ENCODE measurements around the gene POMT2. TPM values are rescaled to one million over a fixed set of nuclear protein-coding genes. Genes with fewer than 3 reads are reported as not detected.

POMT2 gene
- total and polyA plus RNA-seq, 4 experiments from 2014 or later, result 0.86 to 15.2 (median 7.1) TPM

DNA sequence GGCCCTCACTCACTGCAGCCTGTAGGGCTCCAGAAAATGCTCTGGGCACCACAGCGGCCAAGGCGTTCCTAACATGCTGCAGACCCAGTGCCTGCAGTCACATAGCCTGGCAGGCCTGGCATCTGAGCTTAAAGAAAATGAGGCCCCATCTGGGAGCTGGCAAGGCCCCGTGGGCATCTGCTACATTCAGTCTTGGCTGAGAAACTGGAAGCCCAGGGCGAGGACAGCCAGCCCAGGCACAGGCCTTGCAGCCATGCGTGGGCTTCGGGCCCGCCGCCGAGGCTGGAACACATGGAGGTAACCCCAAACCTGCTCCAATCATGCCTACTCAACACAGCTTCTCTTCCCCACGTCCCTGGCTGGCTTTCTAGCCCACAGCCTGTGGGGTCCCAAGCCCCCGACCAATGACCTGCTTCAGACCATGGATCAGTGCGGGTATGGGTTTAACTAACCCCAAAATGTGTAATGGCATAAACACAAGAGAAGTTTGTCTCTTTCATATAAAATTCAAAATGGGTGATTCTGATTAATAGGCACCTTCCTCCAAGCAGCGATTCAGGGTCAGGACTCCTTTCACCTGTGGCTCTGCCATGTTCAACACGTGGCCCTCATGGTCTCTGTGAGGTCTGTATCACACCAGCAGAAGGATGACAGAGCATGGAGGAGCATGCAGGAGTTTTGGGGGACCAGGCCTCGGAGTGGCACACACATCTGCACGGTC lies 56.1 kb downstream of the POMT2 start:
- no peak overlapping the region for H3K4me3 Mint-ChIP-seq
- ChIA-PET CTCF (ENCODE audit: partially characterized antibody) (no interaction called here), POLR2A (ENCODE audit: partially characterized antibody) (no interaction called here)
- no peak overlapping the region for H3K27ac Mint-ChIP-seq
- no peak overlapping the region for H3K27ac ChIP-seq (ENCODE audit: low read depth, low read length)
- H3K9me3 Mint-ChIP-seq, result peaks cover 0 to 7% (median under 1%) of the 10 kb centered on the region in 8 donors
- H3K9me3 ChIP-seq (ENCODE audit: control insufficient read depth in 1 of 2, low read length in 2 of 2), result no peaks in the 10 kb centered on the region
- peaks cover 19 to 26% of the 10 kb centered on the region in 2 donors for H3K27me3 Mint-ChIP-seq
- no peaks in the 10 kb centered on the region for H3K27me3 ChIP-seq (ENCODE audit: insufficient read depth, low read length)
- no peaks in the 10 kb centered on the region for H3K36me3 ChIP-seq (ENCODE audit: insufficient read depth, low read length)
- no peak overlapping the region for H3K4me3 ChIP-seq (ENCODE audit: low read length in 2 of 2)
- H3K4me1 Mint-ChIP-seq, result peaks cover 0 to 5% (median 1%) of the 10 kb centered on the region in 4 donors
- DNase-seq, result no peak
- intact Hi-C loops (cut with micrococcal nuclease), result no loop called here
- no peaks in the 10 kb centered on the region for H3K4me1 ChIP-seq (ENCODE audit: insufficient read depth, low read length)
- H3K36me3 Mint-ChIP-seq, result no peaks in the 10 kb centered on the region

DNA sequence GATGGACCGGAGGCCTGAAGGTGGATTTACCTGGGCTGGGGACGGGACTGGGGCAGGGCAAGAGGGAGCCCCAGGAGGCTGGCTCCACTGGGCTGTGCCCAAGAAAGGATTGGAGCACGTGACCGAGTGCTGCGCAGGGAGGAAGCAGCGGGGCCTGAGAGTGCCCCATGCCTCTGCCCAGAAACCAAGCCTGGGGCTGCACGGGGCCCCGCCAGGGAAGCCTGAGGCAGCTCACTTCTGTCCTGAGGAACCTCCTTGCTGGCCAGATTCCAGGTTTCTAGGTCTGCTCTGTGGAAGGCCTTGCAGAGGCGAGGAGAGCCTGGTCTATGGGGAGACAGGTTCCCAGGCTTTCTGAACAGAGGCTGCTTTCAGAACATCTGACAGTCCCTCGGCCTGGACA lies 60.1 kb downstream of the POMT2 start:
- H3K4me1 Mint-ChIP-seq, result no peaks in the 10 kb centered on the region
- Histone ChIP-seq H3K4me3 (ENCODE audit: low read length in 2 of 2) (no peak overlapping the region), H3K9me3 (ENCODE audit: control insufficient read depth in 1 of 2, low read length in 2 of 2) (no peaks in the 10 kb centered on the region), H3K27me3 (ENCODE audit: insufficient read depth, low read length) (no peaks in the 10 kb centered on the region), H3K36me3 (ENCODE audit: insufficient read depth, low read length) (no peaks in the 10 kb centered on the region), H3K27ac (ENCODE audit: low read depth, low read length) (no peak overlapping the region), H3K4me1 (ENCODE audit: insufficient read depth, low read length) (no peaks in the 10 kb centered on the region)
- H3K27me3 Mint-ChIP-seq, result peaks cover 6 to 21% of the 10 kb centered on the region in 2 donors
- ChIA-PET CTCF (ENCODE audit: partially characterized antibody) (no interaction called here), POLR2A (ENCODE audit: partially characterized antibody) (no interaction called here)
- no peaks in the 10 kb centered on the region for H3K9me3 Mint-ChIP-seq
- intact Hi-C loops (cut with micrococcal nuclease), result no loop called here
- no peak for DNase-seq
- no peaks in the 10 kb centered on the region for H3K36me3 Mint-ChIP-seq
- H3K4me3 Mint-ChIP-seq, result no peak overlapping the region
- no peak overlapping the region for H3K27ac Mint-ChIP-seq

DNA sequence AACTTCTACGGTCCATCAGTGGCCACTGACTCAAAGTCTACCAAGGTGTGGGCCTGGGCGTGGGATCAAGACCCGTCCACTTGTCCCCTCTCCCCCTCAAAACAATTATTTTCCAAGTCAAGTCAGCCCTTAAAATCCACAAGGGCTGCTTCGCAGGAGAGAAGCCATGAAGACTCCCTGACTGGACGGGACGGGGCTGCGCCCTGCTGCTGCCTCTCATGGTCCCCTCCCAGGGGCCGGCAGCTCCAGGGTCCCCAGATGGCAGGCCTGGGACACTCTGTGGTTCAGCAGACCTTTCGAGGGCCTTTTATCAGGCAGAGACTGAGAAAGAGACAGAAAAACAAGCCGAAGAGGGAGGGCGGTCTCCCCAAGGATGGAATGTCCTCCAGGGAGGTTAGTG lies 60.5 kb downstream of the POMT2 start:
- Histone ChIP-seq H3K36me3 (ENCODE audit: insufficient read depth, low read length) (no peaks in the 10 kb centered on the region), H3K4me1 (ENCODE audit: insufficient read depth, low read length) (no peaks in the 10 kb centered on the region), H3K4me3 (ENCODE audit: low read length in 2 of 2) (no peak overlapping the region), H3K27ac (ENCODE audit: low read depth, low read length) (no peak overlapping the region), H3K27me3 (ENCODE audit: insufficient read depth, low read length) (no peaks in the 10 kb centered on the region), H3K9me3 (ENCODE audit: control insufficient read depth in 1 of 2, low read length in 2 of 2) (no peaks in the 10 kb centered on the region)
- peaks cover 6 to 23% of the 10 kb centered on the region in 2 donors for H3K27me3 Mint-ChIP-seq
- no peaks in the 10 kb centered on the region for H3K9me3 Mint-ChIP-seq
- H3K27ac Mint-ChIP-seq, result no peak overlapping the region
- ChIA-PET POLR2A (ENCODE audit: partially characterized antibody) (no interaction called here), CTCF (ENCODE audit: partially characterized antibody) (no interaction called here)
- intact Hi-C loops (cut with micrococcal nuclease), result no loop called here
- DNase-seq, result no peak
- no peaks in the 10 kb centered on the region for H3K36me3 Mint-ChIP-seq
- no peak overlapping the region for H3K4me3 Mint-ChIP-seq
- H3K4me1 Mint-ChIP-seq, result no peaks in the 10 kb centered on the region

- POLR2A ChIA-PET (ENCODE audit: partially characterized antibody), result no interaction called here
- H3K4me3 ChIP-seq (ENCODE audit: low read length in 2 of 2), result no peak overlapping the region
- Mint-ChIP-seq H3K9me3 (no peaks in the 10 kb centered on the region), H3K4me1 (no peaks in the 10 kb centered on the region), H3K4me3 (no peak overlapping the region), H3K27ac (no peak overlapping the region), H3K36me3 (no peaks in the 10 kb centered on the region), H3K27me3 (peaks cover 6 to 22% of the 10 kb centered on the region in 2 donors)
- no peaks in the 10 kb centered on the region for H3K9me3 ChIP-seq (ENCODE audit: control insufficient read depth in 1 of 2, low read length in 2 of 2)
- intact Hi-C loops (cut with micrococcal nuclease), result no loop called here
- no peaks in the 10 kb centered on the region for H3K36me3 ChIP-seq (ENCODE audit: insufficient read depth, low read length)
- DNase-seq, result no peak
- no peak overlapping the region for H3K27ac ChIP-seq (ENCODE audit: low read depth, low read length)
- CTCF ChIA-PET (ENCODE audit: partially characterized antibody), result no interaction called here
- H3K27me3 ChIP-seq (ENCODE audit: insufficient read depth, low read length), result no peaks in the 10 kb centered on the region
- H3K4me1 ChIP-seq (ENCODE audit: insufficient read depth, low read length), result no peaks in the 10 kb centered on the region
These were observed 61.5 kb downstream of the POMT2 start for GRCh38 chr14:77259025-77259715.

GRCh38 chr14:77258566-77258965 lies 62.1 kb downstream of the POMT2 start:
- no peak overlapping the region for H3K27ac Mint-ChIP-seq

GRCh38 chr14:77257700-77258099 lies 63.0 kb downstream of the POMT2 start:
- CTCF ChIA-PET (ENCODE audit: partially characterized antibody), result no interaction called here
- H3K36me3 ChIP-seq (ENCODE audit: insufficient read depth, low read length), result no peaks in the 10 kb centered on the region
- no peaks in the 10 kb centered on the region for H3K27me3 ChIP-seq (ENCODE audit: insufficient read depth, low read length)
- no peak overlapping the region for H3K4me3 Mint-ChIP-seq
- DNase-seq, result no peak
- H3K4me3 ChIP-seq (ENCODE audit: low read length in 2 of 2), result no peak overlapping the region
- H3K27ac ChIP-seq (ENCODE audit: low read depth, low read length), result no peak overlapping the region
- POLR2A ChIA-PET (ENCODE audit: partially characterized antibody), result no interaction called here
- H3K9me3 ChIP-seq (ENCODE audit: control insufficient read depth in 1 of 2, low read length in 2 of 2), result no peaks in the 10 kb centered on the region
- H3K27me3 Mint-ChIP-seq, result peaks cover 2 to 16% of the 10 kb centered on the region in 2 donors
- H3K4me1 ChIP-seq (ENCODE audit: insufficient read depth, low read length), result no peaks in the 10 kb centered on the region
- H3K27ac Mint-ChIP-seq, result no peak overlapping the region
- H3K4me1 Mint-ChIP-seq, result peaks cover 0 to 4% (median 0%) of the 10 kb centered on the region in 4 donors
- H3K9me3 Mint-ChIP-seq, result no peaks in the 10 kb centered on the region
- H3K36me3 Mint-ChIP-seq, result no peaks in the 10 kb centered on the region
- intact Hi-C loops (cut with micrococcal nuclease), result no loop called here

More at GRCh38 chr14:77258566-77258965, 62.1 kb downstream of the POMT2 start:
- Mint-ChIP-seq H3K4me3 (no peak overlapping the region), H3K27me3 (peaks cover 4 to 20% of the 10 kb centered on the region in 2 donors), H3K4me1 (no peaks in the 10 kb centered on the region), H3K36me3 (no peaks in the 10 kb centered on the region), H3K9me3 (no peaks in the 10 kb centered on the region)
- no peaks in the 10 kb centered on the region for H3K27me3 ChIP-seq (ENCODE audit: insufficient read depth, low read length)
- no peak overlapping the region for H3K27ac ChIP-seq (ENCODE audit: low read depth, low read length)
- CTCF ChIA-PET (ENCODE audit: partially characterized antibody), result no interaction called here
- H3K36me3 ChIP-seq (ENCODE audit: insufficient read depth, low read length), result no peaks in the 10 kb centered on the region
- H3K4me1 ChIP-seq (ENCODE audit: insufficient read depth, low read length), result no peaks in the 10 kb centered on the region
- no peak overlapping the region for H3K4me3 ChIP-seq (ENCODE audit: low read length in 2 of 2)
- POLR2A ChIA-PET (ENCODE audit: partially characterized antibody), result no interaction called here
- no peak for DNase-seq
- H3K9me3 ChIP-seq (ENCODE audit: control insufficient read depth in 1 of 2, low read length in 2 of 2), result no peaks in the 10 kb centered on the region
- intact Hi-C loops (cut with micrococcal nuclease), result no loop called here

GRCh38 chr14:77256694-77257093 lies 64.0 kb downstream of the POMT2 start:
- Mint-ChIP-seq H3K9me3 (no peaks in the 10 kb centered on the region), H3K4me3 (no peak overlapping the region), H3K27ac (no peak overlapping the region), H3K4me1 (peaks cover 0 to 4% (median 0%) of the 10 kb centered on the region in 4 donors), H3K36me3 (no peaks in the 10 kb centered on the region), H3K27me3 (peaks cover 2 to 14% of the 10 kb centered on the region in 2 donors)
- CTCF ChIA-PET (ENCODE audit: partially characterized antibody), result no interaction called here
- H3K9me3 ChIP-seq (ENCODE audit: control insufficient read depth in 1 of 2, low read length in 2 of 2), result no peaks in the 10 kb centered on the region
- H3K27me3 ChIP-seq (ENCODE audit: insufficient read depth, low read length), result no peaks in the 10 kb centered on the region
- no peak for DNase-seq
- no peak overlapping the region for H3K4me3 ChIP-seq (ENCODE audit: low read length in 2 of 2)
- no peaks in the 10 kb centered on the region for H3K36me3 ChIP-seq (ENCODE audit: insufficient read depth, low read length)
- H3K4me1 ChIP-seq (ENCODE audit: insufficient read depth, low read length), result no peaks in the 10 kb centered on the region
- no peak overlapping the region for H3K27ac ChIP-seq (ENCODE audit: low read depth, low read length)
- POLR2A ChIA-PET (ENCODE audit: partially characterized antibody), result no interaction called here
- intact Hi-C loops (cut with micrococcal nuclease), result no loop called here

Data from CD4-positive, alpha-beta memory T cell (primary cell).